ENCODE results near the gene OTOG.

The OTOG gene

DNA sequence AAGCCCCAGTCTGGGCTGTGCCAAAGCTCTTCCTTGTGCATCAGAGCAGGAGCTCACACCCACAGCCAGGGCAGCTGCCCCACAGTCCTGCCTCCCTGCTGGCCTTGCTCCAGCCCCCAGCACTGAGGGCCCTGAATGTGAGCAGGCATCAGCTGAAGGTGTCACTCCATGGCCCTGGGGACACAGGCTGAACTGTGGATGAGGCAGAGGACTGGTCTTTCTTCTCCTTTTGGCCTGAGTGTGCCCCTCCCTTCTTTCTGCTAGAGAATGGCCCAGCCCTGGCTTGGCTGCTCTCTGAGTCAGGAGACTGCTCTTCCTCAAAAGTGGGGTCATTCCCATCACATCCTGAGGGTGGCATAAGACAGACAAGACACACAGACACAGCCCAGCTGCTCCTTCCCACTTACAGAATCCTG lies 16.2 kb downstream of the OTOG start:
- no peak for DNase-seq

- DNase-seq: no peak
These were observed 17.1 kb downstream of the OTOG start for GRCh38 chr11:17563961-17564686.

- no peak for DNase-seq
These were observed 17.6 kb downstream of the OTOG start for GRCh38 chr11:17564687-17565042.

DNA sequence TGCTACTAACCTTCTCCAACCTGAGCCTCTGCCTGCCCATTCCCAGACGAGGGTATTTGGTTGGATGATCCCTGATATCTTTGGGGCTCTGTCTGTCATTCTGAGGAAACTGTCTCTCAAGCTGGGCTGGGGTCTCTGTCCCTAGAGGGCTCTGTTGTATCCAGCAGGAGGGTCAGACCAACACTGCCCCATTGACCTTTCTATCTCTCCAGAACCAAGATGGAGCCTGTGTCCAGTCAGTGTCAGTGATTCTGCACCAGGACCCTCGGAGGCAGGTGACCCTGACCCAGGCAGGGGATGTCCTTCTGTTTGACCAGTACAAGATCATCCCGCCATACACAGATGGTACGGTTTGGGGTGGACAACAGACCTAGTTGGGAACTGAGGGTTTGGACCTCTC lies 21.9 kb downstream of the OTOG start:
- DNase-seq: no peak

- DNase-seq: no peak
These were observed 23.0 kb downstream of the OTOG start for GRCh38 chr11:17570034-17570433.

DNA sequence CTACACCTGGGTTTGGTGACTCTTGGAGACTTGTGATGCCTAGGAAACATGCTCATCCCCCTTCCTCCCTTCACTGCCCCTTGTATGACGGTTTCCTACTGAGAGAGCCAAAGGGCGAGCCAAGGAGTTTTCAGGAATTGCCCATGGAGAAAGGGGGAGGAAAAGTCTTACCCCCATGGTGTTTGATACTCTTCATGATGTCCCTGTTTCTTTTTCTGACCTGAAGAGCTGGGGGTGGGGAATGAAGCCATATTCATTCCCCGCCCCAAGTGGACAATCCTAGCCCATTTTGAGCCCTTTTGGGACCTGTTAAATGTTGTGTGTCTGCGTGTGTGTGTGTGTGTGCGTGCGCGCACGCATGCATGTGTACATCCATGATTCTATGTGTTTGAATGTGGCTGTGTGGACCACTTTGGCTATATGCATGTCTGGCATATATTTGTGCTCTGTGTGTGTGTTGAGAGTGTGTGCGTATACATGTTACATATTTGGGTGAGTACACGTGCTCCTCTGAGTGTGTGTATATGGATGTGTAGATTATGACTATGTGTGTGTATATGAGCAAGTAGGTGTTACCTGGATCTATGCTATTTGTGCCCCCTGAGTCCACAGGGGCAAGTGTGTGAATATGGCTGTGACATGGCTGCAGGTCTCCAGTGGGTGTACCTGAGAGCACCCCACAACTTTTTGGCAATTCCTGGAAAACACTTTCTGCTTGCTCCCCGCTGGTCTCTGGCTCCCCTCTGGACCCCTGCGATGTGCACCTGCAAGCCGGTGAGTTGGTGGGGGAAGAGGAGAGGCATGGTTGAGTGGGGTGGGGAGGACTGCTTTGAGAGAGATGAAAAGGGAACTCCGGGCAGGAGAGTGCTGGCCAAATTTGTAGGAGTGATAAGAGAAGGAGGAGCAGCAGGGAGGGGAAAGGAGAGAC lies 24.6 kb downstream of the OTOG start:
- no peak for DNase-seq

DNA sequence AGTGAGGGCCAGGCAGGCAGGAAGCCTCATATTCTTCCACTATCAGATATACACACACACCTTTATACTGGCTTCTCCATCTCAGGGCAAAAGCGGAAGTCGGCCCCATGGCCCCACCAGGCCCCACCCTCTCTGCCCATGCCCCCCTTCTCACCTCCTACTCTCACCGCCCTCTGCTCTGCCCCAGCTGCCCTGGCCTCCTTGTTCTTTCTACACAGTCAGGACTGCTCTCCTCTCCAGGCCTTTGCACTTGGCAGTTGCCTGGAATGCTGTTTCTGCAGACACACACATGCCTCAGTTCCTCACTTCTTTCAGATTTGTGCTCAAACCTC lies 25.3 kb downstream of the OTOG start:
- no peak for DNase-seq

- DNase-seq: no peak
These were observed 25.9 kb downstream of the OTOG start for GRCh38 chr11:17572791-17573460.

GRCh38 chr11:17573526-17573925 lies 26.5 kb downstream of the OTOG start:
- no peak for DNase-seq

- no peak for DNase-seq
These were observed 27.4 kb downstream of the OTOG start for GRCh38 chr11:17574141-17575091.

DNA sequence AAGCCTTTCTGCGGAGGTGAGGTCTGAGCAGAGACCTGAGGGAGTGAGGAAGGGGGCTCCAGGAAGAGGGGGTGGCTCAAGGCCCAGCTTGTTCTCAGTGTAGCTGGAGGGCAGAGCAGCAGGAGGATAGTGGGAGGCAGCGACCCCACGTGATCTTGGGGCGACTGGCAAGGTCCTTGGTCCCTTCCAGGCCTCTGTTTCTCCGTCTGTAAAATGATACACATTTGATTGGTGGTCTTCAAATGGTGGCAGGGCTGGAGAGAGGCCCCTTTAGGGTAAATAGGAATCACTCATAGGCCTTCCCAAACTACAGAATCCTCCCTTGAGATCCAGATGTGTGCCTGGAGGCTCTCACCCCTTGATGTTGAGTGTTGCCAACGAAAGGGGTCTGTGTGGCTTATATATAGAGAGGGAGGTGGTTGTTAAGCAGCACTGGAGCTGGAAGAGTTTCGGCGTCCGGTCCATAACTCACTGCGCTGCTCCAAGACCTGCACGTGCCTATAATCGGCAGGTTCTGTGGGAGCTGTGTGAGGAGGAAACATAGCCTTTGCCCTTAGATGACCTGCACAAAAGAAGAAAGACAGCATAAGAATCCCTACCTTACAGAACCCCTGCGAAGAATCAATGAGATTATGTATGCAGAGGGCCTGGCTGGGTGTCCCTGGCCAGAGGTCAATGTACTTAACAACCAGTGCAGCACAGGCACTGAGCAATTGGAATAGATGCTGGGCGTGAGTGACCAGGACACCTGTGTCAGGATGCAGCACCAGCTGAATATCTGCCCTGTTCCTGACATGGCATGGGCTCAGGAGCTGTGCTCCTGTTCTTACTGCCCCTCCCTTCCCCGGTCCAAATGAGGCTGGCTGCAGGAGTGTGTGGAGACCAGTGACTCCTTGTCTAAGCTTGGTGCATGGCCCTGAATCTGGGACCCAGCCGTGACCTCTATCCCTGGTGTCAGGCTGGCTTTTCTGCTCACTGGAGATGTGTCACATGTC lies 28.7 kb downstream of the OTOG start:
- no peak for DNase-seq

DNA sequence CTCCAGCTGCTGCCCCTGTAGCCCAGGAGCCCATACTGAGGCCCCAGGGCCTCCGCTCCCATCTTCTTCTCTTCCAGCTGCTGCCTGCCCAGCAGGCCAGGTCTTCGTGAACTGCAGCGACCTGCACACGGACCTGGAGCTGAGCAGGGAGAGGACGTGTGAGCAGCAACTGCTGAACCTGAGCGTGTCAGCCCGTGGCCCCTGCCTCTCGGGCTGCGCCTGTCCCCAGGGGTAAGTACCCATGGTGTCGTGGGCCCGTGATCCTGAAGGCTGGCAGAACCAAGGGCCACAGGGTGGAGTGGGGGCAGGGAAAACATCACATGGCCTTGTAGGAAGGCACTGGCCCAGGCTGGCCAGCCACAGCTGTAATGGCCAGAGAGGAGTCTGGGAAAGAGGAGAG lies 31.2 kb downstream of the OTOG start:
- no peak for DNase-seq

DNA sequence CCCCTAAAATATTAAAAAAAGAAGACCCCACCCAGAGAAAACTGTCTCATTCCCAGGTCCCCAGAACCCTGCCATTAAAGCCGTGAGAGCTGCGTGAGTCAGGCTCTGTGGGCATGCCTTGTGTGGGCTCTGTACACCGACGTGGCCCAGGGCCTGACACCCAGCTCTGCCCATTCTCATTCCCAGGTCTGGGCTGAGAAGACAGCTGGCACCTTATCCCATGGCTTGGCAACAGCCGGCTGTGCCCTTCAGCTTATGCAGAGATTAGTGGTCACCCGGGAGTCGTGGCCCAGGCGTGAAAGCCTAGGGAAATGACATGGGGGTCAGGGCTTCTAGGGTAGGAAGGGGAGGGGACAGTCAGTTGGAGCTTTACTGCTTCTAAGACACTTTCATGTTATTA lies 31.9 kb downstream of the OTOG start:
- DNase-seq: no peak

DNA sequence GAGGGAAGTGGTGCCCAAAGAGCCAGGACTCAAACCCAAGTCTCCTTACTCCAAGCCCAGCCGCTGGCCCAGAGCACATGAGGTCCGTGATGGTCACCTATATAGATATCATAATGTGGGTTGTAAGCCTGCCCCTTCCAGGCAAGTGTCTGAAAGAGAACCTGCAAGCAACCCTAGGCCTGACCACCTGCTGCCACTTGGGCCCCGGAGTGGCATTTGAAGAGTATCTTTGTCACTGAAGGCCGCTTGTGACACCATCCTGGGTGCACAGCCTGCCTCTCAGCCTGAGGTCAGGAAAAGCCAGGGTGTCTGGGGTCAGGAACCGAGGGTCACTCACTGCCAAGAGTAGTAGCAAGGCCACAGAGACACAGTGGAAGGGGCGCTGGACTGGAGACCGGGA lies 32.4 kb downstream of the OTOG start:
- no peak for DNase-seq

DNA sequence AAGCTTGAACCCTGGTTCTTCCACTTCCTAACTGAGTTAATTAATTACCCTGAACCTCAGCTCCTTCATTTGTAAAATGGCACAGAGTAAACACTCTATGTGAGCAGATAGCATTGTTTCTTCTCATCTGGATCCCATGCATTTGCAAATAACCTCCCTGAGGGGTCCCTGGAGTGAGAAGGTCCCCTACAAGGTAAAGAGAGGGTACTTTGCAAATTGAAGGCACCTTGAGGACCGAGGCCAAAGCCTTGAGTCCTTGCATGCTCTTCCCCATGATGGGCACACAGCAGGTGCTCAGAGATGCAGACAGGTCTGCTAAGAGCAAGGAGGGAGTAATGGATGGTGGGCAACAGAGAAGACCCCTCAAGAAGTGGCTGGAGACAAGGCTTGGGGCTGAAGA lies 33.2 kb downstream of the OTOG start:
- no peak for DNase-seq

GRCh38 chr11:17581036-17581731 lies 34.1 kb downstream of the OTOG start:
- no peak for DNase-seq

DNA sequence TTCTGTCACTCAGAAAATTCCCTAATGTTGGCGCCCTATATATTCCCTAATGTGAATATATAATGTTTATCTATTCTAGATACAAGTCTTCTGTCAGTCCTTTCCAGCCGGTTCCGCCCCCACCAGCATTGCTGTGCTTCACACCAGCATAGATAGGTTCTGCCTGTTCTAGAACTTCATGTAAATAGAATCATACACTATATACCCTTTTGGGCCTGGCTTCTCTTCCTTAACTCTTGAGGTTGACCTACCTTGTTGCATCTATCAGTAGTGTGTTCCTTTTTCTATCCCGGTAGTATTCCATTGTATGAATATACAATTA lies 34.6 kb downstream of the OTOG start:
- no peak for DNase-seq

DNA sequence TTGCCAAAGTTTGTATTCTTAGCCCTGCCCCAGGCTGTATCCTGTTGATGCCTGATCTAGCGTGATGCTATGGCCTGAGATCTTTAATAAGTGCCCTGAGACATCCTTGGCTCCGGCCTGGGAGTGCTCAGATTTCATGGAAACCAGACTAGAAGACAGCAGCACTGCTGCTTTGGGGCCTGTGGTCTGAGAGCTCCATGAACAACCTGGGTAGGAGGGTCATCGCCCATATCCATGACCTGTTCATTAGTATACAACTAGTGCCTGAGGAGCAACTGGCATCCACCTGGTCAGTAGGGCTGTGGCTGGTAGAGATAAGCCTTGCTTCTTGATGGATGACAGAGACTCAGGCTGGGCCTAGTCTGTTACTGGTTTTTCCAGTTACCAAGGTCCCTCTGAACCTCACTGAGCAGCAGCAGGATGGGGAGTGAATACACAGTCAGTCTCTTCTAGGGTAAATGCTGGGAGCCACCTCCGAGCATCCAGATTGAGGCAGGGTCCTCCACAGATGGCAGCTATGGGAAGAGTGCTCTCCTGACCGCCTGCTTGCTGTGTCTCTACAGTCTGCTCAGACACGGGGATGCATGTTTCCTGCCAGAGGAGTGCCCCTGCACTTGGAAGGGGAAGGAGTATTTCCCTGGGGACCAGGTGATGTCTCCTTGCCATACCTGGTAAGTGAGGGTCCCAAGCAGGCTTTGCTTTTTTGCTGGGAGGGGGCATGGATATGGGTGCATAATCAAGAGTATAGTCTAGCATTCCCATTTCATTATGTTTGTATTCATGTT lies 39.0 kb downstream of the OTOG start:
- DNase-seq: no peak

- no peak for DNase-seq
These were observed 41.1 kb downstream of the OTOG start for GRCh38 chr11:17588166-17588565.

DNA sequence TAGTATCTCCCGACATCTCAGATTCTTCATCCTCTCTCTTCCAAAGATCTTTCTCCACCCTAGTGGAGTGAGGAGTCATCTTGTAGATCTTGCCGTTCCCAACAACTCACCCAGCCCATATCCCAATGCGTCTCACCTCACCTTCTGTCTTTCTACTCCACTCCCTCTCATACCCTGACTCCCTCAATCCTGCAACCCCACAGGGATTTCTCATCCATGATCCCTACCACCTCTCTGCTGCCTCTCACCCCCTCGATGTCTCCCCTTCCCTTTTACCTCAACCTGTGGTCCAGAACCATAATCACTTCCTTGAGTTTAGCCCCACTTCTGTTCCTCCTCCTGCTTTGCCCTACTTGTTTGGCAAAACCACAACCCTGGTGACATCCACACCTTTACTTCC lies 41.7 kb downstream of the OTOG start:
- no peak for DNase-seq
